ENCODE data around the gene KCNK6.
"Not testable (repeated sequence)": the region's sequence is repeated elsewhere in the genome, so short reads cannot be mapped to it uniquely, and the experiment has no call there.

The KCNK6 gene

DNA sequence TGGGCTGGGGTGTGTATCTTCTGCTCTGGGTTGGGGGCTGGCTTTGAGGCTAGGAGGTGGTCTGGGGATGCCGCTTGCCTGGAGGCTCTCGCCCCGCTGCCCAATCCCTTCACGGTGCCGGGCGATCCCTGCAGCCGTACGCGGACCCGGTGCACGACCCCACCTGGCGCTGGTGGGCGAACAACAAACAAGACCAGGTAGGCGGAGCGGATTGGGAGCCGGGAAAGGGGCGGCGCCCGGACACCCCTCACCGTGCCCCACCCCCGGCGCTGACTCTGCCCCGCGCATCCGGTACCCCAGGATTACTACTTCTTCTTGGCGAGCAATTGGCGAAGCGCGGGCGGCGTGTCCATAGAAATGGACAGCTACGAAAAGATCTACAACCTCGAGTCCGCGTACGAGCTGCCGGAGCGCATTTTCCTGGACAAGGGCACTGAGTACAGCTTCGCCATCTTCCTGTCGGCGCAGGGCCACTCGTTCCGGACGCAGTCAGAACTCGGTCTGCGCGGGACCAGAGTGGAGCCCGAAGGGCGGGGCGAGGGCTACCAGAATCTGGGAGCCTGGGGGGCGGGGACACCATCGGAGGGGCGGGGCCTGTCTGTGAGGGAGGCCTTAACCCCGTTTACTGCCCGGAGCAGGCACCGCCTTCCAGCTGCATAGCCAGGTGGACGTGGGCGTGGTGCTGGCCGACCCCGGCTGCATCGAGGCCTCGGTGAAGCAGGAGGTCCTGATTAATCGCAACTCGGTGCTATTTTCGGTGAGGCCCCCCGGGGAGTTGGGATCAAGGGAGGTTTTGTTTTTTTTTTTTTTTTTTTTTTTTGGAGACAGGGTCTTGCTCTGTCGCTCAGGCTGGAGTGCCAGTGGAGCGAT, 42.7 kb downstream of the KCNK6 start:
- DNase-seq = peak; percentile 85 to 86

GRCh38 chr19:38362946-38363688, 43.5 kb downstream of the KCNK6 start:
- DNase-seq = not testable (repeated sequence)

DNA sequence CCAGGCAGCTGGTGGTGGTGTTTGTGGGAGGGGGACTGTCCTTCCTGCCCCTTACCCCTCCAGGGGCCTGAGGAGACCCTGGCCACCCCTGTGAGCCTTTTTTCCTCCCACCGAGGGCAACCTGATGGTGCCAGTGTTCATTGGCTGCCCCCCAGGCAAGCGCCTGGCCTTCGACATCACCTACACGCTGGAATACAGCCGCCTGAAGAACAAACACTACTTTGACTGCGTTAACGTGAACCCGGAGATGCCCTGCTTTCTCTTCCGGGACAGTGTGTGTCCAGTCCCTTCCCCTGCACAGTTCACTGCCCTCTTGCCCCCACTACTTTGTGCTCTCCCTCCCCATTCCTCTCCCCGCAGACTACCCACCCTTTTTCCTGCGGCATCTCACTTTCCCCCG, 47.4 kb downstream of the KCNK6 start:
- DNase-seq = no peak

GRCh38 chr19:38369584-38369983, 49.9 kb downstream of the KCNK6 start:
- no peak for DNase-seq

DNA sequence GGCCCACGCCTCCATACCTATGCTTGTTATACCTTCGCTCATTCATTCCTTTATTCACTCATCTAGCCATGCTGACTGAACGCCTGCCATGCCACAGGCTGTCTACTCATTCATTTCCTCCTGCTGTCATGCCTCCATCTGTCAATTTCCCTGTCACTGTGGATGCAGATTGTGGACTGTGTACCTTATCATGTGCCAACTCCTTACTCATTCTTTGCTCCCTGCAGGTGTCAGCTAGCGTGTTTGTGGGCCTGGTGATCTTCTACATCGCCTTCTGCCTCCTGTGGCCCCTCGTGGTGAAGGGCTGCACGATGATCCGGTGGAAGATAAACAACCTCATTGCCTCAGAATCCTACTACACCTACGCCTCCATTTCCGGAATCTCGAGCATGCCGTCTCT, 50.7 kb downstream of the KCNK6 start:
- DNase-seq = no peak

DNA sequence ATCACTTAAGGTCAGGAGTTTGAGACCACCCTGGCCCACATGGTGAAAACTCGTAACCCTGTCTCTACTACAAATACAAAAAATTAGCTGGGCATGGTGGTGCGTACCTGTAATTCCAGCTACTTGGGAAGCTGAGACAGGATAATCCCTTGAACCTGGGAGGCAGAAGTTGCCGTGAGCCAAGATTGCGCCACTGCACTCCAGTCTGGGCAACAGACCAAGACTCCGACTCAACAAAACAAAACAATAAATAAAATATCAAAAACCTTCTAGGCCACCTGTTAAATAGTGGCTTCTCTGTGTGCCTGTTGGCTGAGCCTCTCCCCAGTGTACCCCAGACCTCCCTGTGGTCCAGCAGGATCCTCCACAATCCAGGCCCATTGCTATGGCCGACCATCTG, 51.4 kb downstream of the KCNK6 start:
- no peak for DNase-seq

- no peak for DNase-seq
Observed at GRCh38 chr19:38373907-38374331, 54.3 kb downstream of the KCNK6 start.

GRCh38 chr19:38374332-38375097, 54.9 kb downstream of the KCNK6 start, which contains the start of gene PSMD8:
PSMD8 (plus strand) TSS chr19:38374571; CDS start chr19:38374602, 31 bp downstream.
- DNase-seq = peak; percentile 100

- no peak for DNase-seq
Observed at GRCh38 chr19:38375098-38375493, 55.5 kb downstream of the KCNK6 start.

DNA sequence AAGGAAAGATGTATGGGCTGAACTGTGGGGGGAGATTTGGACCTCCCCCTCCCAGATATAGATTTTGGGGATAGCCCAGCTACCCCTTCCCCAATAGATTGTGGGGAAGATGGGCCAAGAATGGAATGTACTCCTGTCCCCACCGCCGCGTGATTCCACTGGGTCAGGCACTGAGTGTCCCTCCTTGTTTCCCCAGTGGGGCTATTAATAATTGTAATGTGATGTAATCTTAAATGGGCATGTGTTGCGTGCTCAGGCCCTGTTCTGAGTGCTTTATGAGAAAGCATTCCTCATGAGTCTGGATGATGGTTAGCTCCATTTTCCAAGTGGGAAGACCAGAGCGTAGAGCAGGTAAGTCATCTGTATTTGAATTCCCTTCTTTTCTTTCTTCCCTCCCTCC, 56.1 kb downstream of the KCNK6 start:
- DNase-seq = no peak

GRCh38 chr19:38376576-38376975, 56.9 kb downstream of the KCNK6 start:
- DNase-seq = no peak

- DNase-seq = no peak
Observed at GRCh38 chr19:38377052-38377451, 57.4 kb downstream of the KCNK6 start.

- no peak for DNase-seq
Observed at GRCh38 chr19:38378866-38379265, 59.2 kb downstream of the KCNK6 start.

DNA sequence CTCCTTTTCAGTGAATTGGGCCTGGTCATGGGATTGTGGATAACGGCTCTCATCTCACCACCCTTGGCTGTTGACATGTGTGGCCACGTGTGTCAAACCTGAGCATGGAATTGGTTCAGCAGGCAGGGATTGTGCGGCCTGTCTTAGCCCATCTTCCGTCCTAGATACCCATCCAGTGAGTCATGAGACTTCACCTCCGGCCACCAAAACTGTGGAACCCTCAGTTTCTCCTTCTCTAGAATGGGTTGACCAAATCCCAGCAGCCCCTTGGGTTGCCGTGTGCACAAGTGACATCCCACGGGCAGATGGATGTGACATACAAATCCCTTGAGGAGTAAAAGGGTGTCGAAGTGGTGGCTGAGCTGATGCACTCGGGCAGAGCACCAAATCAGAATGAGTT, 61.5 kb downstream of the KCNK6 start:
- DNase-seq = no peak
